ENCODE results near the gene TM7SF2.

GRCh38 chr11:65066805-65067291 is 44.8 kb upstream of the TM7SF2 start:
- no peak for TF ChIP-seq POLR2A (IDR thresholded peaks at IDR 0.05)
- no peak for TF ChIP-seq CTCF (IDR thresholded peaks at IDR 0.05)

Measured in right lobe of liver (tissue), 4 donors.